HG03460 (cell line): Measurements from ENCODE around the gene CAPN5.

Source experiments
- ATAC-seq: cut with Tn5 transposase; IDR thresholded peaks from one replicate; pipeline ENCODE4 v1.9.1; 2021; ENCODE audit not compliant: unreplicated experiment

CAPN5 gene

GRCh38 chr11:77114089-77114463 is 47.3 kb downstream of the CAPN5 start:
- no peak for ATAC-seq

GRCh38 chr11:77115181-77115611 is 48.4 kb downstream of the CAPN5 start:
- ATAC-seq, result no peak

- no peak for ATAC-seq
Observed at GRCh38 chr11:77115956-77116355, 49.2 kb downstream of the CAPN5 start.

GRCh38 chr11:77117492-77117891 is 50.7 kb downstream of the CAPN5 start:
- no peak for ATAC-seq

GRCh38 chr11:77118086-77118485 is 51.3 kb downstream of the CAPN5 start:
- ATAC-seq, result no peak

- no peak for ATAC-seq
Observed at GRCh38 chr11:77118971-77119370, 52.2 kb downstream of the CAPN5 start.

GRCh38 chr11:77119531-77119936 is 52.8 kb downstream of the CAPN5 start:
- ATAC-seq, result no peak

- no peak for ATAC-seq
Observed at GRCh38 chr11:77120571-77120970, 53.8 kb downstream of the CAPN5 start.

GRCh38 chr11:77121096-77121640 is 54.4 kb downstream of the CAPN5 start:
- ATAC-seq, result no peak

GRCh38 chr11:77121876-77122575 is 55.3 kb downstream of the CAPN5 start:
- no peak for ATAC-seq

- no peak for ATAC-seq
Observed at GRCh38 chr11:77122576-77123212, 55.9 kb downstream of the CAPN5 start.

- ATAC-seq, result no peak
Observed at GRCh38 chr11:77123591-77123990, 56.8 kb downstream of the CAPN5 start.

- no peak for ATAC-seq
Observed at GRCh38 chr11:77124041-77124440, 57.3 kb downstream of the CAPN5 start.

GRCh38 chr11:77124488-77124887 is 57.7 kb downstream of the CAPN5 start:
- ATAC-seq, result no peak

- no peak for ATAC-seq
Observed at GRCh38 chr11:77125191-77125590, 58.4 kb downstream of the CAPN5 start.

GRCh38 chr11:77125695-77126094 is 58.9 kb downstream of the CAPN5 start:
- ATAC-seq, result no peak

- no peak for ATAC-seq
Observed at GRCh38 chr11:77126156-77126775, 59.5 kb downstream of the CAPN5 start.

GRCh38 chr11:77126861-77127234 is 60.1 kb downstream of the CAPN5 start:
- no peak for ATAC-seq

GRCh38 chr11:77127235-77127911 is 60.6 kb downstream of the CAPN5 start:
- ATAC-seq, result no peak

- ATAC-seq, result no peak
Observed at GRCh38 chr11:77127920-77128691, 61.3 kb downstream of the CAPN5 start, which contains the start of gene MYO7A. MYO7A (plus strand) TSS chr11:77128246; CDS start chr11:77130635, 2,389 bp downstream.
